ENCODE results near the gene ARHGAP28.

DNA sequence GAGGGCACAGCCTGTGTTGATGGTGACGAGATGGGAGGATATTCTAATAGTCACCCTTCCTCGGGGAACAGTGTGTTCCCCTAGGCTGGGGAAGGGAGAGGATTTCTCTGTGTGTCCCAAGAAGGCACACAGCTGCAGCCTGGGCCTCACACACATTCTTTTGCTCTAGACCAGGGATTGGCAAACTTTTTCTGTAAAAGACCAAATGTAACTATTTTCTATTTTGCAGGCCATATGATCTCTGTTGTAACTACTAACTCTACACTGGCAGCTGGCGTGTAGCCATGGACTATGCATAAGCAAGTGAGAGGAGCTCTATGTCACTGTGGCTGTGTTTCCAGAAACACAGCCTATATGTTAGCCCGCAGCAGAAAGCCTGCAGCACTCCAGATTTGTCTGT is 65.8 kb downstream of the ARHGAP28 start:
- TF ChIP-seq, protein P1, sequence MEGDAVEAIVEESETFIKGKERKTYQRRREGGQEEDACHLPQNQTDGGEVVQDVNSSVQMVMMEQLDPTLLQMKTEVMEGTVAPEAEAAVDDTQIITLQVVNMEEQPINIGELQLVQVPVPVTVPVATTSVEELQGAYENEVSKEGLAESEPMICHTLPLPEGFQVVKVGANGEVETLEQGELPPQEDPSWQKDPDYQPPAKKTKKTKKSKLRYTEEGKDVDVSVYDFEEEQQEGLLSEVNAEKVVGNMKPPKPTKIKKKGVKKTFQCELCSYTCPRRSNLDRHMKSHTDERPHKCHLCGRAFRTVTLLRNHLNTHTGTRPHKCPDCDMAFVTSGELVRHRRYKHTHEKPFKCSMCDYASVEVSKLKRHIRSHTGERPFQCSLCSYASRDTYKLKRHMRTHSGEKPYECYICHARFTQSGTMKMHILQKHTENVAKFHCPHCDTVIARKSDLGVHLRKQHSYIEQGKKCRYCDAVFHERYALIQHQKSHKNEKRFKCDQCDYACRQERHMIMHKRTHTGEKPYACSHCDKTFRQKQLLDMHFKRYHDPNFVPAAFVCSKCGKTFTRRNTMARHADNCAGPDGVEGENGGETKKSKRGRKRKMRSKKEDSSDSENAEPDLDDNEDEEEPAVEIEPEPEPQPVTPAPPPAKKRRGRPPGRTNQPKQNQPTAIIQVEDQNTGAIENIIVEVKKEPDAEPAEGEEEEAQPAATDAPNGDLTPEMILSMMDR (IDR thresholded peaks at IDR 0.05; ENCODE audit: poor library complexity, severe bottlenecking) = no peak
- TF ChIP-seq TAF1 (IDR thresholded peaks at IDR 0.05; ENCODE audit: low read depth) (no peak), EP300 (conservative IDR thresholded peaks at IDR 0.05; ENCODE audit: poor library complexity, severe bottlenecking) (no peak), EZH2 (IDR thresholded peaks at IDR 0.05; ENCODE audit: borderline replicate concordance, insufficient read depth, low read length, poor library complexity, severe bottlenecking) (no peak)

Measured in neural cell (in vitro differentiated cells).